ENCODE results near the gene SLIT2.

The SLIT2 gene

GRCh38 chr4:20299515-20299914 lies 47.8 kb downstream of the SLIT2 start:
- DNase-seq (ENCODE audit: low spot score): peak; percentile 17

- no peak for DNase-seq (ENCODE audit: low spot score)
Observed at GRCh38 chr4:20301161-20301560, 49.5 kb downstream of the SLIT2 start.

Measured in kidney capillary endothelial cell (primary cell).